HG03575 (cell line): ENCODE results near the gene MCM9.
"Not testable (repeated sequence)": the region's sequence is repeated elsewhere in the genome, so short reads cannot be mapped to it uniquely, and the experiment has no call there.

Experiments
- ATAC-seq: cut with Tn5 transposase; IDR thresholded peaks from one replicate; pipeline ENCODE4 v1.9.1; 2021; ENCODE audit not compliant: unreplicated experiment, insufficient number of reproducible peaks, low FRiP score; ENCODE audit errors: extremely low read depth

MCM9 gene

DNA sequence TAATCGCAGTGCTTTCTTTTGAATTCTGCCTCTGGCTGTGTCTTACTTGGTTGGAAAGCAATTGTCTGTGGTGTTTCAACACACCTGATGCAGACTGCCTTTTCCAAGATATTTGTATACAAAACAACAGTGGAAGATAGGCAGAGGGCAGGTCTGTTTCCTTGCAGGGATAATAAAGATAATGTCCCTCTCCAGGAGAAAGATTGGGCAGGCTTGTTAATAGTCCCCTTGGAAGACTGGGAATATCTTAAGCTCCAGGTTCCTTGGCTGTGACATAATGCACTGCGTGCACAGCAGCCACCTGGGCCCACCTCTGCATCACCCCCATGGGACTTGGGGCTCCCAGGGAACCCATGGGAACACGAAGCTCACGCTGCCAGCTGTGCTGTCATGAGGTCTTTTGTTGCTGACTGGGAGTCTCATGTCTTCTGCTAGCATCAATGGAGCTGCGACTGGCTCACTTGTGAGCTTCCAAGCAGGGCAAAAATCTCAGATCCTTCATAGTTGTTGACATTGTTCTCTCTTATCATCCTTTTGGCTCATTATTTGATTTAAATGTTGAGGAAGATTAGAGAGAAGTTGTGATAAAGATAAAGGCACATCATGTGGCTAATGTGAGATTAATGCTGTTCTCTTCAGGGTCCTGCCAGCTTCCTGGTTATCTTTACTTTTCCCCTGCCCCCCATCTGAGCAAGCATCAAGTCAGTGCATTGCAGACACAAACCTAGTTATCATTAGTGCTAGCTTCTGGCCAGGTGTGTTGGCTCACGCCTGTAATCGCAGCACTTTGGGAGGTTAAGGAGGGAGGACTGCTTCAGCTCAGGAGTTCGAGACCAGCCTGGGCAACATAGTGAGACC, 148.1 kb downstream of the MCM9 start:
- ATAC-seq, result no peak

DNA sequence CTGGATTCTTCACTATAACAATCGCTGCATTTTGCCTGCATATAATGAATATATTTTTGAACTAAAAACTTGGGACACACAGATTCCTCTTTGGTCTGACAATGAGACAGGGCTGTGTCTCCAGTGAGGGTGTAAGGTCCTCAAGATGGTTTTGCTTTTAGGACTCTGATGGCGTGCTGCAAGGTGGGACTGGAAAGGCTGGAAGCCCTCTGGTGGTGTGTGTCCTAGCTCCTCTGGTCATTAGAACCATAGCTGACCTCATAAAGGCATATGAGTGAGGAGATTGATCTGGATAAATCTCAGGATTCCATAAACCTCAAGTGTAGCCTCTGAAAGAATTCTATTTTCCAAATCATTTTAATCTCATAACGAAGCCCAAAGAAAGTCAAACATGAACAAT, 149.4 kb downstream of the MCM9 start:
- ATAC-seq, result no peak

DNA sequence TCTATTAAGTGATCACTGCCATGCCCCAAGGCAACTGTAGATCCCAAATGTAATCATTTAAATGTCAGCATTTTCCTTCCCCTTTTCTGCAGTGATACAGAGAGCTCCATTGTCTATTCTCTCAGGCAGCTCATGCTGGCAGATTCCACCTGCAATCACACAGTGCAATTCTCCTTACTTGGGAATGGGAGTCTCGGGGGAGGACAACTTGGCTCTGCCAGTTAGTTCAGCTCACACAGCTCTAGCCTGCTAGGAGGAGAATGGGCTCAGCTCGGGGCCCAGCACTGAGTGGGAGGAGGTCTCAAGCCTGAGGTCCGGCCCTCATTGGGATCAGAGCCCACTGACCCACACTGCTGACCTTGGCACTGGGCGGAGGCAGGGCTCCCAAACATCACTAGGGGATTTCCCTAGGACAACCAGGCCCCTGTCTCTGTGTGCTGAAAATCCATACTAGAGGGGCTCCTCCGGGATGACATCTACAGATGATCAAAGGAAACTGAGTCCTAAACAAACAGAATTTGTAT, 150.3 kb downstream of the MCM9 start:
- no peak for ATAC-seq

DNA sequence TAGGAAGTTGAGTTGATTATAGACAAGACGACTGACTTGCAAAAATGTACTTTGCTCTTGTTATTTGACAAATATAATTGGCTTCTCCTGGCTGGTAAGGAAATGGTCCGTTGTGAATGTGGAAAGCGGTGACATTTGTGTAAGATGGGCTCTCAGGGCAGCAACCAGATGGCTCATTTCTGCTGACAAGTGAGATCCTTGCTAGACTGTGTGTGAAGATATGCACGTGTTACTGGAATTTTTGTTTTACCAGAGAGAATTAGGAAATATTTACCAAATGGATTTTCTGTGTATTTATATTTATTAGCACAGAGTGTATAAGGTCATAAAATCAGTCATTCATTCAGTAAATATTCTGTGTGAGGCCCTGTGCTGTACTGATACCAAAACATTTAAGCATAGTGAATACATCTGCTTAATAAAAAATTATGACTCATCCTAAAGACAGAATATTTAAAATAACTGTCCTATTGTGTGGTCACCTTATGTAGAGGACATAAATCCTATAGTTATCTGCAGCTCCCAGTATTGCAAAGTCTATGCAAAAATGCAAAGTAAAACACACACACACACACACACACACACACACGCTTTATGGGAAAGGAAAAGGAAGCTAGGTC, 150.9 kb downstream of the MCM9 start:
- no peak for ATAC-seq

DNA sequence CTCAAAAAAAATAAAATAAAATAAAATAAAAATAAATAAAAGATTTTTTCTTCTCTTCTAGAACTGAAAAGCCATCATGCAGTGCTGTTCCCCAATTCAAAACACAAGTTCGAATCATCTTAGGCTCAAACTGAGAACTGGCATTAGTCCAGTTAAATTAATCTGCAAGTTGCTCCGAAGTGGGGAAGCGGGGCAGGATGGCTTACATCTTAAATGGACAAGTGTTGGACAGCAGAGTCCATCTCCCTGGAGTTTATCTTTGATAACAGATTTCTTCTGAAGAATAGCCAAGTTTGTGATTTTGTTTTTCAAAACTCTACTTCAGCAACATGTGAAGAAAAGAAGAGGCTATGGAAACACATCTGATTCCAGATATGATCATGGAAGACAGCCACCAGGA, 152.3 kb downstream of the MCM9 start:
- no peak for ATAC-seq

DNA sequence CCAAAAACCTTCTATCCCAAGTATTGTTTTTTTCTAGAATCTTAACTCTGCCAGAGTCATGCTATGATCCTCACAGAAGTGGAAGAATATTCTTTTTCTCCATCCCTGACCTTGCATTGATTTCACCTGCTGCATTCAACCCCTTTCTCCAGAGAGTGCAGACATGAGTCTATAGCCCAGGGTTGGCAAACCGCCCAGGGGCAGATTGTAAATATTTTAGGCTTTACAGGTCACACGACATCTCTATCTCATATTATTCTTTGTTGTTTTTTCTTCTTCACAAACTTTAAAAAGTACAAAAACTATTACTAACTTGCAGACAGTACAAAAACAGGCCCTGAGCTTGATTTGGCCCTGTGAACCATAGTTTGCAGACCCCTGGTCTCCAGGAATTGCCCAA, 153.1 kb downstream of the MCM9 start:
- no peak for ATAC-seq

DNA sequence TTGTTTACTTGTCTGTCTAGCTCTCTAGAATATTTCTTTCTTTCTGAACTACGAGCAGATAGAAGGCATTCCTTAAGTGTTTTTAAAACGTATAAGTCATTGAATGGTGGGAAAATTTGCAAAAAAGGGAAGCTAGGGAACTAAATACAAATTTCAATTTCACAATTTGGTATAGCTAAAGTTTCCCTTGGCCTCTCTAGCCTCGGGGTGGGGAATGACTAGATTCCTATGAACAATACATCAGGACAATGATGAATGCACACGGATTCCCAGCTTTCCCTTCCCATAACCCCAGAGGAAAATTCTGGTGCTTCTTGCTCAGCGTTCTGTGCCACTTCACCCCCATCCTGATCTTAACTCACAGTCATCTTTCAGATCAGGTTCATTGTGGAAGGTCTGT, 154.3 kb downstream of the MCM9 start:
- no peak for ATAC-seq

DNA sequence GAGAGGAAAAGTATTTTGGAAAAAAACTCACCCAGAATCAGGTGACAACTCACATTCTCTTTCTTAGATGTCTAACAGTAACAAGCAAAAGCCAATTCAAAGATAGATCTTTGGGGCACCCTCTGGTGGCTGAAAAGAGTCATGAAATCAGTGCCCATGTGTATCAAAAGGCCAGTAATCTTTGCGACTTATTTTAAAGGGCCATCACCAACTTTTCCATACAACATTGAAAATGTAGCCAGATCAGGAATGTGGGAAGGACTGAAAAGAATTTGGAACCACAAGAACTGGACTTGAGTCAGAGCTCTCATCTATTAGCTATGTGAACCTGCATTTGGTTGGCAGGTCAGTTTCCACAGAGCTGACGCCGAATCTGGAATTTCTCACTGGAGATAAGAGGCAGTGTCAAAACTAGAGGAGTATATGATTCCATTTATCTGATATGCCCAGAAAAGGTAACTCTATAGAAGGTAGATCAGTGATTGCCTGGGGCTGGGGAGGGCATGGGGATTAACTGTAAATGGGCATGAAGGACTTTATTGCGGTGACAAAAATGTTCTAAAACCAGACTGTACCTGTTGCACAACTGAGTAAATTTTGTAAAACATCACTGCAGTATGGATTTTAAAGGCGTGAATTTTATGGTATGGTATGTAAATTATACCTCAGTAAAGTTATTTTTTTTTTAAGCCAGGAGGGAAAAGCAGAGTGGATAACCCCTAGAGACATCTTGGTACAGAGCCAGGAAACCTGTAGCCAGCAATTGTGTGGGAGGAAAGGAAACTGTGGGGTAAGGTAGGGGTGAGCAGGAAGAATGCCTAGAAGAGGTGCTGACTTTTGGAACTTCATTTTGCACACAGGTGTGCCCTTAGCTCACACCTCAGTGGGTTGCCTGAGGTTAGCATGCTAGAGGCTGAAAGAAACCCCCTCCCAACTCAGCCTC, 158.1 kb downstream of the MCM9 start:
- ATAC-seq, result peak; percentile 74

DNA sequence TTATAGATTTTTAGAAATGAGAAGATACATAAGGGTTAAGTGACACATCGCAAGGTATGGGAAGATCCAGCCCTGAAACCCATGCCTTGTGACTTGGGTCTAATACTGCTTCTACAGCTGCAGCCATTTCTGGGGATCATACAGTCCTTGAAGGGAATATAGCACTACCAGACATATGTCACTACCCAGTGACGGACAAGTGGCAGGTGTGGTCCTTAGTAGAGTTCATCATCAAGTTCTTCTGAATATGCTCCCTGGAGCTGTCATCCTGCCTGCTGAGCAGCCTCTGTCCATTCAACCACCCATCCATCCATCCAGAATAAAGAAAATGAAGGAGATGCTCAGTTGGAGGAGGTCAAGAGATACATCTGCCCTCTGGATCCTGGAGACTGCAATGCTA, 159.6 kb downstream of the MCM9 start:
- ATAC-seq, result no peak

DNA sequence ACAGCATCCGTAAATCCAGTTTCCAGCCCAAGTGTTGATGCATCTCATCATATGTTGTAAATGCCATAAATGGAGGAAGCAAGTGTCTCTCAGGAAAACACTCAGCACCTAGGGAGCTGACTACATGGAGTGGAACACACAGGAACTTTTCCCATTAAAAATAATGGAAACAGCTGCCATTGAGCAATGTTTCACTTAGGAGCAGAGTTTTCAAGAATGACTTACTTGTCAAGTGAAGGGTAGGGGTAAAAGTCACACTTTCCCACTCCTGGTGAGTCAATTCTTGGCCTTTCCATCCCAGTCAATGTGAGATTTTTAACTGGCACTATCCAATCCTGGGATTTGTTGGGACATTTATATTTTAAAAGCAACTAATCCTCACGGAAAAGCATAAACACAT, 160.4 kb downstream of the MCM9 start:
- ATAC-seq, result no peak

DNA sequence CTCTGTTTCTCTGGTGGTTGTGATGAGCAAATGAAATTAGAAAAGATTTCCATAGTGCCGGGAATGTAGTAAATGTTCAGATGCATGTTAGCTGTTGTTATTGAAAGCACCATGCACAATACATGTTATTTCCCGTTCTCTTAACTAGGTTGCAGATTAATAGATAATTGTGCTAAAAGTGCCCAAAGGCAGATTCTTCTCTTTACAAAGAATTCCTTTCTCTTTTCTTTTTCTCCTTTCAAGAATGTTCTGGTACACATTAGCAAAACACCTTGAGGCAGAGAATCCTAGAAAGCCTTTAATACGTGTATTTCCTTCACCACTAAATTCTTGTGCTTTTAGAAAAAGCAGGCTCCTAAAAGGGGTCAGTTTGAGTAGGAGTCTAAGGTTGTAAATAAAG, 162.1 kb downstream of the MCM9 start:
- no peak for ATAC-seq

DNA sequence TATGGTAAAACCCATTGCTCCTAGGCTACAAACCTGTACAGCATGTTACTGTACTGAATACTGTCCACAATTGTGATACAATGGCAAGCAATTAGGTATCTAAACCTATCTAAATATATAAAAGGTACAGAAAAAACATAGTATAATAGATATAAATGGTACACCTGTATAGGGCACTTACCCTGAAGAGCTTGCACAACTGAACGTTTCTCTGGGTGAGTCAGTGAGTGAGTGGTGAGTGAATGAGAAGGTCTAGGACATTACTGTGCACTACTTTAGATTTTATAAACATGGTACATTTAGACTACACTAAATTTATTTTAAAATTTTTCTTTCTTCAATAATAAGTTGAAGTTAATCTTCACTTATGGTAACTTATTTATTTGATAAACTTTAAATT, 163.7 kb downstream of the MCM9 start:
- no peak for ATAC-seq

DNA sequence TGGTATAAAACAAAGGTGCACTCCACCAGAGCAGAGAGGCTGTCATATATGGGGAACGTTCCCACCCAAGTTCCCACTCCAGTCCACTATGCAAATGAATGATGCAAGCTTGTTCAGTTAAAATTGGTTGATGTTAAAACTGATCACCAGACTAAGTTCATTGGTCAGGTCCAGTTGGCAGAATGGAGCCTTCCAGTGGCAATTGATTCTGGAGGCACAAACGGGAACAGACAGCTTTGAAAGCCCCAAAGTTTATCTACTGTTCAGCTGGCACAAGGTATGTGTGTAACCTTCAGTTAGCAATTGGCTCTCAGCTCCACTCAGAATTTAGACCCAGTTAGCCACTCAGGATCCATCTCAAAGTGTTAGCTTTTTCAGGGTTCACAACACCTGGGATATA, 164.1 kb downstream of the MCM9 start:
- no peak for ATAC-seq

DNA sequence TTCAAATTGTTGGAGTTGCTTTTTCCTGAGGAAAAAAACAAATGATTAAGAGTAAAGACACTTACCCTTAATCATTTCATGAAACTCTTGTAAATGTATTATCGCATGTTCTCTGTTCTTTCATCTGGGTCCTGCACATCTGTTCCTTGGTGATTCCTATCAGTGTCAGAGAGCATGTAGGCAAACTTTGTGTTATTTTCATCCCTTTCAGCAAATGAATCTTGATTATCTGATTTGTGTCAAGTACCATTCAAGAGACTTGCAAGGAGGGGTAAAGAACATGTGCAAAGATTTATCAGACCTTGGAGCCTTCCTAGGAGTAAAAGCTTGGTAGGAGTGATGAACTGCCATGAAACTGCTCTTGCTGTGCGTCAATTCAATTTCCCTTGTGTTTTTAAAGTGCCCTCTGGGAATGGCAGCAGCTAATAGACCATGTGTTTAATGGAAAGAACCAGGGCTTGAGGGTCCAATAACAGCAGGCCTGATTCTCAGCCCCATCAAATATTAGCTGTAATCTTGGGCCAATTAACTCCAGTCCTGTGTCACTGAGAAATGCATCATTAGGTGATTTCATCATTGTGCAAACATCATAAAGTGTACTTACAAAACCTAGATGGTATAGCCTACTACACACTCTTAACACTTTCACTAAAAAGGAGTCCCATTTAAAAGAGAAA, 164.7 kb downstream of the MCM9 start:
- no peak for ATAC-seq

DNA sequence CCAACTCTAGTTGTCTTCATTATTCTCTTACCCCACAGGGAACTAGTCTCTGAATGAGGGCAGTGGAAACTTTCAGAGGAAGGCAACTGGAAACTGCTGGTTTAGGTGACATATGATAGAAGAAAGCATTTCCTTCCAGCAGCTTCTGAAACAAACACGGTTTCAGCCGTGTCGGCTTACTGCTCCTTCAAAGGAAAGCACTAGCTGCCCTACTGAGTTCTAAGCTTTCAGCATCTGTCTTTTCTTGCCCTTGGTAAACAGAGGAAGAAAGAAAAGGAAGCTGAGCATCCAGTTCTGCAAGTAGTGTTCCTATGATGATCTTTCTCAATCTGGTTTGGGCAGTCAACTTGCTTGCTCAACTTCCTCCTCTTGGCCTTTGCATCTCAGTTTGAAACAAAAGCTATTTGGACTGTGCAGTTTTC, 166.0 kb downstream of the MCM9 start:
- no peak for ATAC-seq

DNA sequence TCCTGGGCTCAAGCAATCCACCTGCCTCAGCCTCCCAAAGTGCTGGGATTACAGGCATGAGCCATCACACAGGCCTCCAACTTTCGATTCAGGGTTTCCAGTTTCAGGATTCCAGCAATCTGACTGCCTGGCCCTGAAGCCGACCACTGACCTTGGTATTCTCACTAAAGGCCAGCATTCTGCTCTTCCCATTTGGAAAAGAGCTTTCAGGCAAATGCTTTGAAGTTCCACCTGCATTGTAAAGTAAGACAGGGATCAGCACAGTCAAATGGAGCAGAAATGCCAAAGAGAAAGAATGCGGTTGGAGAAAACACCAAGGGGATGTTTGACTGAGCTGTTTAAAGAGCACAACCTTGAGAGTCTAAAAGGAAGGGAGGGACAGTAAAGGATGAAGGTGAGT, 166.5 kb downstream of the MCM9 start:
- no peak for ATAC-seq

DNA sequence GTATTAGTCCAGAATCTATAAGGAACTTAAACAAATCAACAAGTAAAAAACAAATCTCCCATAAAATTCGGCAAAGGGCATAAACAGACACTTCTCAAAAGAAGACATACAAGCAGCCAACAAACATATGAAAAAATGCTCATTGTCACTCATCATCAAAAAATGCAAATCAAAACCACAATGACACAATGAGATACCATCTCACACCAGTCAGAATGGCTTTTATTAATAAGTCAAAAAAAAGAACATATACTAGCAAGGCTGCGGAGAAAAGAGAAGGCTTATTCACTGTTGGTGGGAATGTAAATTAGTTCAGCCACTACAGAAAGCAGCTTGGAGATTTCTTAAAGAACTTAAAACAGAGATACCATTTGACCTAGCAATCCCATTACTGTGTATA, 169.6 kb downstream of the MCM9 start:
- ATAC-seq, result not testable (repeated sequence)

DNA sequence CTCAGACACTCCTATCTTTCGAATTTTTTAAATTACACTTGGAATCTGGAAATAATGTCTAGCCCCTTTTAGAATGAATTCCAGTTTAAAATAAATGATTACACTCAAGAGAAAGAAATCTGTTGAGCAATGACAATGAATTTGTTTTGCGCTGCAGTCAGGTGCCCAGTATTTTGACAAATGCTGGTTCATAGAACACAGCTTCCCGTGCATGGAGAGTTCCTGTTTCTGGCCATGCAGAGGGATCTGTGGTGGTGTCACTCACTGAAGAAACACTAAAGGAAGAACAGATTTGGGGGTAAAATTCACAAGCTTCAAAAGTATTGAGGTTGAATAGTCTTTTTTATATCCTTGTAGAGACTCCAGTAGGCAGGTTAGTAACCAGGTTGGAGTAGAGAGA, 170.2 kb downstream of the MCM9 start:
- ATAC-seq, result no peak
